ENCODE data around the gene DEDD2. TPM values are rescaled to one million over a fixed set of nuclear protein-coding genes. Genes with fewer than 3 reads are reported as not detected.

The DEDD2 gene
- total RNA-seq, 1 donor from 2014 or later, result 35.6 TPM

- Histone ChIP-seq H3K27ac (no peak overlapping the region), H3K4me1 (peaks cover 3% of the 10 kb centered on the region), H3K9me3 (no peaks in the 10 kb centered on the region), H3K36me3 (peaks cover 84% of the 10 kb centered on the region), H3K4me3 (no peak overlapping the region), H3K27me3 (ENCODE audit: low read depth) (no peaks in the 10 kb centered on the region)
- DNase-seq (no peak), ATAC-seq (no peak)
- intact Hi-C loops (cut with DNase I), result no loop called here
- TF ChIP-seq CTCF (IDR thresholded peaks at IDR 0.05), result no peak
Observed at GRCh38 chr19:42235181-42235580, 17.7 kb upstream of the DEDD2 start.

GRCh38 chr19:42234364-42234763, 16.9 kb upstream of the DEDD2 start:
- Histone ChIP-seq H3K9me3 (no peaks in the 10 kb centered on the region), H3K4me1 (no peaks in the 10 kb centered on the region), H3K36me3 (peaks cover 85% of the 10 kb centered on the region), H3K27ac (no peak overlapping the region), H3K27me3 (ENCODE audit: low read depth) (no peaks in the 10 kb centered on the region), H3K4me3 (no peak overlapping the region)
- no peak for TF ChIP-seq CTCF (IDR thresholded peaks at IDR 0.05)
- no peak for ATAC-seq
- no peak for DNase-seq
- intact Hi-C loops (cut with DNase I), result no loop called here

GRCh38 chr19:42233678-42234292, 16.3 kb upstream of the DEDD2 start:
- DNase-seq (no peak), ATAC-seq (no peak)
- no peak overlapping the region for H3K27ac ChIP-seq
- H3K4me3 ChIP-seq, result no peak overlapping the region
- intact Hi-C loops (cut with DNase I), result no loop called here
- H3K36me3 ChIP-seq, result peaks cover 88% of the 10 kb centered on the region
- H3K27me3 ChIP-seq (ENCODE audit: low read depth), result no peaks in the 10 kb centered on the region
- H3K4me1 ChIP-seq, result no peaks in the 10 kb centered on the region
- H3K9me3 ChIP-seq, result no peaks in the 10 kb centered on the region
- TF ChIP-seq CTCF (IDR thresholded peaks at IDR 0.05), result no peak

- ATAC-seq (no peak), DNase-seq (no peak)
- Histone ChIP-seq H3K9me3 (no peaks in the 10 kb centered on the region), H3K27ac (no peak overlapping the region), H3K4me1 (no peaks in the 10 kb centered on the region), H3K27me3 (ENCODE audit: low read depth) (no peaks in the 10 kb centered on the region), H3K36me3 (peaks cover 95% of the 10 kb centered on the region), H3K4me3 (no peak overlapping the region)
- intact Hi-C loops (cut with DNase I), result no loop called here
- TF ChIP-seq CTCF (IDR thresholded peaks at IDR 0.05), result no peak
Observed at GRCh38 chr19:42233106-42233505, 15.6 kb upstream of the DEDD2 start.

GRCh38 chr19:42232435-42232834, 15.0 kb upstream of the DEDD2 start:
- H3K9me3 ChIP-seq, result no peaks in the 10 kb centered on the region
- no peak for TF ChIP-seq CTCF (IDR thresholded peaks at IDR 0.05)
- peaks cover 97% of the 10 kb centered on the region for H3K36me3 ChIP-seq
- H3K4me3 ChIP-seq, result no peak overlapping the region
- intact Hi-C loops (cut with DNase I), result no loop called here
- ATAC-seq (no peak), DNase-seq (no peak)
- H3K27ac ChIP-seq, result no peak overlapping the region
- no peaks in the 10 kb centered on the region for H3K27me3 ChIP-seq (ENCODE audit: low read depth)
- H3K4me1 ChIP-seq, result no peaks in the 10 kb centered on the region

Measured in lower lobe of right lung (tissue), 2 donors.